HepG2 (cell line): Measurements from ENCODE around the gene COQ10B. TPM values are rescaled to one million over a fixed set of nuclear protein-coding genes. Genes with fewer than 3 reads are reported as not detected.

Experiments used
- ATF7-NPFF ChIP-seq: sonication (generic); formaldehyde crosslinking; IDR thresholded peaks from 2 replicates; pipeline ENCODE4 v1.8.1; 2023; ENCODE audit warnings: mild to moderate bottlenecking, low read depth, missing genetic modification reagents, moderate library complexity
- CEBPG ChIP-seq: IDR thresholded peaks from 2 replicates; pipeline ENCODE4 v1.6.1; 2016
- CENPX ChIP-seq: sonication (generic); formaldehyde crosslinking; IDR thresholded peaks from 2 replicates; pipeline ENCODE4 v1.9.0; 2021; ENCODE audit warnings: mild to moderate bottlenecking, missing genetic modification reagents, moderate library complexity
- EHMT2 ChIP-seq: fragments of 200-600 bp; sonication (generic); IDR thresholded peaks from 2 replicates; pipeline ENCODE4 v1.7.0; 2017; ENCODE audit warnings: antibody characterized with exemption, low read depth, low read length, borderline replicate concordance
- EP300 ChIP-seq, 3 experiments: sonication (generic) in 1 of 3; formaldehyde crosslinking in 1 of 3; IDR thresholded peaks; 2 replicates each; pipeline versions ENCODE4 v1.5.1 to v1.6.1; 2011 to 2020; ENCODE audit warnings: low read depth in 2 of 3, low read length in 2 of 3, borderline replicate concordance in 1 of 3, improper control_type of control experiment in 1 of 3, mild to moderate bottlenecking in 1 of 3, missing genetic modification reagents in 1 of 3, moderate library complexity in 1 of 3
- ERF ChIP-seq: IDR thresholded peaks from 2 replicates; pipeline ENCODE4 v1.6.1; 2018; ENCODE audit warnings: missing biosample characterization, missing genetic modification reagents
- HHEX ChIP-seq: IDR thresholded peaks from 2 replicates; pipeline ENCODE4 v1.6.1; 2016; ENCODE audit warnings: control low read depth
- HOXA9 ChIP-seq: sonication (generic); formaldehyde crosslinking; IDR thresholded peaks from 2 replicates; pipeline ENCODE4 v1.8.1; 2022; ENCODE audit warnings: missing genetic modification reagents, mild to moderate bottlenecking, moderate library complexity, borderline replicate concordance
- KDM1A ChIP-seq: IDR thresholded peaks from 2 replicates; pipeline ENCODE4 v1.6.1; 2016; ENCODE audit warnings: missing compliant biosample characterization
- KDM5A ChIP-seq: fragments of 200-600 bp; sonication (generic); IDR thresholded peaks from 2 replicates; pipeline ENCODE4 v1.7.0; 2018; ENCODE audit warnings: antibody characterized with exemption, mild to moderate bottlenecking, low read length, borderline replicate concordance
- KMT2B ChIP-seq: IDR thresholded peaks from 2 replicates; pipeline ENCODE4 v1.6.1; 2016; ENCODE audit warnings: missing genetic modification reagents, missing compliant biosample characterization
- NCOA2 ChIP-seq: sonication (generic); formaldehyde crosslinking; IDR thresholded peaks from 2 replicates; pipeline ENCODE4 v1.8.0; 2022; ENCODE audit warnings: inconsistent platforms
- NR2F6 ChIP-seq, 2 experiments: IDR thresholded peaks; 2 replicates each; pipeline ENCODE4 v1.6.1; 2016; ENCODE audit warnings: antibody characterized with exemption in 1 of 2, mild to moderate bottlenecking in 1 of 2
- POLR2AphosphoS5 ChIP-seq: IDR thresholded peaks from 2 replicates; pipeline ENCODE4 v1.6.1; 2012; ENCODE audit warnings: low read depth, low read length
- POLR2G ChIP-seq: fragments of 200-400 bp; formaldehyde crosslinking; IDR thresholded peaks from 2 replicates; pipeline ENCODE4 v1.6.1; 2018; ENCODE audit warnings: mild to moderate bottlenecking, low read depth, low read length, moderate library complexity
- PRMT3 ChIP-seq: sonication (generic); formaldehyde crosslinking; IDR thresholded peaks from 2 replicates; pipeline ENCODE4 v1.8.1; 2022; ENCODE audit warnings: low read depth, mild to moderate bottlenecking, moderate library complexity, missing genetic modification reagents, borderline replicate concordance
- RFX5 ChIP-seq: IDR thresholded peaks from 2 replicates; pipeline ENCODE4 v1.6.1; 2011; ENCODE audit warnings: low read depth, low read length, improper control_type of control experiment
- SCMH1 ChIP-seq: sonication (generic); formaldehyde crosslinking; IDR thresholded peaks from 2 replicates; pipeline ENCODE4 v1.9.0; 2021; ENCODE audit warnings: missing genetic modification reagents, mild to moderate bottlenecking, borderline replicate concordance
- SIN3A ChIP-seq: IDR thresholded peaks from 2 replicates; pipeline ENCODE4 v1.6.1; 2011; ENCODE audit warnings: low read depth, mild to moderate bottlenecking, control low read depth, low read length, borderline replicate concordance
- TBX2 ChIP-seq: sonication (generic); formaldehyde crosslinking; IDR thresholded peaks from 2 replicates; pipeline ENCODE4 v1.5.0; 2020; ENCODE audit warnings: missing genetic modification reagents, mild to moderate bottlenecking, borderline replicate concordance
- YY1 ChIP-seq: IDR thresholded peaks from 2 replicates; pipeline ENCODE4 v1.6.1; 2011; ENCODE audit warnings: low read length, low read depth, moderate library complexity, mild to moderate bottlenecking; ENCODE audit not compliant: insufficient read depth, insufficient replicate concordance
- ZNF101 ChIP-seq: sonication (generic); formaldehyde crosslinking; IDR thresholded peaks from 2 replicates; pipeline ENCODE4 v1.4.0; 2020; ENCODE audit warnings: mild to moderate bottlenecking, low read depth, missing genetic modification reagents, borderline replicate concordance
- ZNF124 ChIP-seq: sonication (generic); formaldehyde crosslinking; IDR thresholded peaks from 2 replicates; pipeline ENCODE4 v1.4.0; 2020; ENCODE audit warnings: missing genetic modification reagents
- ZNF44 ChIP-seq: sonication (generic); formaldehyde crosslinking; IDR thresholded peaks from 2 replicates; pipeline ENCODE4 v1.5.1; 2020; ENCODE audit warnings: mild to moderate bottlenecking, missing genetic modification reagents
- ZNF598 ChIP-seq: sonication (generic); formaldehyde crosslinking; IDR thresholded peaks from 2 replicates; pipeline ENCODE4 v1.5.1; 2020; ENCODE audit warnings: mild to moderate bottlenecking, missing genetic modification reagents, borderline replicate concordance
- ZNF839 ChIP-seq: sonication (generic); formaldehyde crosslinking; IDR thresholded peaks from 2 replicates; pipeline ENCODE4 v1.4.0; 2020; ENCODE audit warnings: missing genetic modification reagents, mild to moderate bottlenecking, borderline replicate concordance
- polyA plus RNA-seq, 8 experiments: library from polyadenylated mRNA; depleted of rRNA in 3 of 8; stranded (reverse) in 7 of 8; unstranded in 1 of 8; fragments of >200 nt; fragmentation: Illumina TruSeq in 4 of 8; extraction: Trizol in 4 of 8; gene quantifications; 2 replicates each; pipeline versions ENCODE4 v1.2.1 to v1.2.3, GENCODE V29; 2011 to 2016; ENCODE audit warnings: low read depth in 4 of 8, missing spikeins in 1 of 8, mixed read lengths in 1 of 8; ENCODE audit not compliant: insufficient read depth in 1 of 8
- total RNA-seq, 5 experiments: library from RNA; depleted of rRNA; stranded (reverse); fragments of >200 nt; fragmentation: Illumina TruSeq; extraction: Trizol; gene quantifications; 2 replicates each; pipeline ENCODE4 v1.2.3, GENCODE V29; 2016; ENCODE audit warnings: low read depth in 1 of 5
- TF ChIP-seq, protein P1 (sequence below): sonication (generic); formaldehyde crosslinking; IDR thresholded peaks from 2 replicates; pipeline ENCODE4 v1.4.0; 2020; ENCODE audit warnings: mild to moderate bottlenecking, low read depth, missing genetic modification reagents
- TF ChIP-seq, protein P2 (sequence below): sonication (generic); formaldehyde crosslinking; IDR thresholded peaks from 2 replicates; pipeline ENCODE4 v1.5.1; 2020; ENCODE audit warnings: mild to moderate bottlenecking, missing genetic modification reagents

COQ10B gene
- total and polyA plus RNA-seq, 2 of the 13 experiments (the other 11 are each of a cell fraction or from before 2014, with no cell fraction given), result 4.6 to 34.9 TPM

DNA sequence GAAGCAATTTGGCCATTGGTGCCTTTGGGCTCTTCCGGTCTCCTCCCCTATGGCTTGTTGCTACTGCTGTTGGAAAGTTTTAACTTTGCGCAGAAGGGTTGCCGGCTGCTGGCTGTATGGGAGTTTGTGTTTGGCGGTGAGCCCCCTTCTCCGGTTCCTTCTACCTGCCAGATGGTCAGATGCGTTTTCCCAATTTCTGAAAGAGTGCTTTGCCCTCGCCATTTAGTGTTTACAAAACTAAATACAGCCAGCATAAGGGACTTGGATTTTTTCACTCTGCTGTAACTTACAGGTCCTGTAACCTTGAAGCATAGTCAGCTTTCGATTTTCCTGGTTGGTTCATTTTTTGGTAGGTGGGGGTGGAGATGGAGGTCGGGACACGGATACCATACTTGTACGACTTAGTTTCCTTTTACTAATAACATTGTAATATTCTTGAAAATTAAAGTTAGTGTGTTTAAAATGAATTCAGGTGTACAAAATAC lies 604 bp downstream of the COQ10B start (continued):
- TF ChIP-seq NR2F6 (IDR thresholded peaks at IDR 0.05) (no peak), NR2F6 (CRISPR knock-in tag; IDR thresholded peaks at IDR 0.05) (peak; percentile 17; the same call in 1 of the 2 replicates), ZNF124 (CRISPR knock-in tag) (0 out of 2 replicates have a peak, but pooled peaks have one; percentile 50), EHMT2 (peak; percentile 49; the same call in 1 of the 2 replicates), NCOA2 (no peak), SIN3A (0 out of 2 replicates have a peak, but pooled peaks have one; percentile 83), EP300 (IDR thresholded peaks at IDR 0.05; ENCODE audit: low read depth in 2 of 2, low read length in 2 of 2) (peak in 1 of 2 experiments; percentile 67; a peak in 2 of 4 replicates), EP300 (CRISPR knock-in tag; IDR thresholded peaks at IDR 0.05; ENCODE audit: borderline replicate concordance) (no peak), HHEX (0 out of 2 replicates have a peak, but pooled peaks have one; percentile 4), YY1 (no peak), HOXA9 (no peak), SCMH1 (CRISPR knock-in tag) (no peak), ERF (no peak; the same call in 1 of the 2 replicates), ZNF598 (CRISPR knock-in tag) (no peak), POLR2G (peak; percentile 94), KMT2B (CRISPR knock-in tag) (peak; percentile 79; the same call in 1 of the 2 replicates), ZNF101 (no peak), TBX2 (CRISPR knock-in tag) (peak; percentile 21; the same call in 1 of the 2 replicates), RFX5 (peak; percentile 57), POLR2AphosphoS5 (peak; percentile 47; the same call in 1 of the 2 replicates), ZNF839 (no peak), CENPX (CRISPR knock-in tag) (no peak), CEBPG (CRISPR knock-in tag) (no peak), KDM5A (peak; percentile 53; the same call in 1 of the 2 replicates), ZNF44 (CRISPR knock-in tag) (0 out of 2 replicates have a peak, but pooled peaks have one; percentile 7), PRMT3 (CRISPR knock-in tag) (no peak), KDM1A (0 out of 2 replicates have a peak, but pooled peaks have one; percentile 13), ATF7-NPFF (CRISPR knock-in tag) (no peak)
- TF ChIP-seq, protein P1, sequence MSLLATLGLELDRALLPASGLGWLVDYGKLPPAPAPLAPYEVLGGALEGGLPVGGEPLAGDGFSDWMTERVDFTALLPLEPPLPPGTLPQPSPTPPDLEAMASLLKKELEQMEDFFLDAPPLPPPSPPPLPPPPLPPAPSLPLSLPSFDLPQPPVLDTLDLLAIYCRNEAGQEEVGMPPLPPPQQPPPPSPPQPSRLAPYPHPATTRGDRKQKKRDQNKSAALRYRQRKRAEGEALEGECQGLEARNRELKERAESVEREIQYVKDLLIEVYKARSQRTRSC (CRISPR knock-in tag), result no peak
- TF ChIP-seq, protein P2, sequence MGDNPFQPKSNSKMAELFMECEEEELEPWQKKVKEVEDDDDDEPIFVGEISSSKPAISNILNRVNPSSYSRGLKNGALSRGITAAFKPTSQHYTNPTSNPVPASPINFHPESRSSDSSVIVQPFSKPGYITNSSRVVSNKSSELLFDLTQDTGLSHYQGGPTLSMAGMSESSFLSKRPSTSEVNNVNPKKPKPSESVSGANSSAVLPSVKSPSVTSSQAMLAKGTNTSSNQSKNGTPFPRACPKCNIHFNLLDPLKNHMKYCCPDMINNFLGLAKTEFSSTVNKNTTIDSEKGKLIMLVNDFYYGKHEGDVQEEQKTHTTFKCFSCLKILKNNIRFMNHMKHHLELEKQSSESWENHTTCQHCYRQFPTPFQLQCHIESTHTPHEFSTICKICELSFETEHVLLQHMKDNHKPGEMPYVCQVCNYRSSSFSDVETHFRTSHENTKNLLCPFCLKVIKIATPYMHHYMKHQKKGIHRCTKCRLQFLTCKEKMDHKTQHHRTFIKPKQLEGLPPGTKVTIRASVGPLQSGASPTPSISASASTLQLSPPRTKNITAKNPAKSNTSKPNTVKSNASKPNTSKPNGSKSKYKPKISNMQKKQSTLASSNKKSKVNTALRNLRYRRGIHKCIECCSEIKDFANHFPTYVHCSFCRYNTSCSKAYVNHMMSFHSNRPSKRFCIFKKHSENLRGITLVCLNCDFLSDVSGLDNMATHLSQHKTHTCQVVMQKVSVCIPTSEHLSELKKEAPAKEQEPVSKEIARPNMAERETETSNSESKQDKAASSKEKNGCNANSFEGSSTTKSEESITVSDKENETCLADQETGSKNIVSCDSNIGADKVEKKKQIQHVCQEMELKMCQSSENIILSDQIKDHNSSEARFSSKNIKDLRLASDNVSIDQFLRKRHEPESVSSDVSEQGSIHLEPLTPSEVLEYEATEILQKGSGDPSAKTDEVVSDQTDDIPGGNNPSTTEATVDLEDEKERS (CRISPR knock-in tag), result peak; percentile 90; the same call in 1 of the 2 replicates
